IMR-90 (cell line): Measurements from ENCODE around the gene MGST2.
"Not testable (repeated sequence)": the region's sequence is repeated elsewhere in the genome, so short reads cannot be mapped to it uniquely, and the experiment has no call there.

Experiments used
- CTCF ChIP-seq: conservative IDR thresholded peaks from 2 replicates; pipeline ENCODE4 v1.5.1; 2012; ENCODE audit warnings: mild to moderate bottlenecking, low read depth, low read length, improper control_type of control experiment
- ELK1 ChIP-seq: fragments of 150-350 bp; IDR thresholded peaks from 2 replicates; pipeline ENCODE4 v1.6.1; 2016; ENCODE audit warnings: low read depth, mild to moderate bottlenecking, low read length, moderate library complexity, borderline replicate concordance
- FOS ChIP-seq: fragments of 150-350 bp; IDR thresholded peaks from 2 replicates; pipeline ENCODE4 v1.6.1; 2016; ENCODE audit warnings: low read depth, low read length
- MAFK ChIP-seq: IDR thresholded peaks from 2 replicates; pipeline ENCODE4 v1.6.1; 2012; ENCODE audit warnings: low read depth, low read length, improper control_type of control experiment
- MXI1 ChIP-seq: IDR thresholded peaks from 2 replicates; pipeline ENCODE4 v1.6.1; 2012; ENCODE audit warnings: low read depth, mild to moderate bottlenecking, low read length, moderate library complexity, borderline replicate concordance
- POLR2A ChIP-seq: IDR thresholded peaks from 2 replicates; pipeline ENCODE4 v1.6.1; 2012; ENCODE audit warnings: mild to moderate bottlenecking, low read depth, low read length
- RCOR1 ChIP-seq: IDR thresholded peaks from 2 replicates; pipeline ENCODE4 v1.6.1; 2012; ENCODE audit warnings: mild to moderate bottlenecking, low read length, improper control_type of control experiment; ENCODE audit not compliant: insufficient replicate concordance

- not testable (repeated sequence) for TF ChIP-seq CTCF, POLR2A, MXI1, RCOR1, MAFK, FOS, ELK1
Measured at GRCh38 chr4:139638306-139638705, 27.3 kb upstream of the MGST2 start.
